Lower leg skin (tissue), 4 donors: ENCODE data around the gene LLGL1. TPM values are rescaled to one million over a fixed set of nuclear protein-coding genes. Genes with fewer than 3 reads are reported as not detected.

Experiments
- DNase-seq, 2 donors: peaks; one replicate each; pipeline ENCODE4 v3.0.0-alpha.2; 2019; ENCODE audit warnings: low spot score in 2 of 2
- H3K4me3 ChIP-seq: fragments of 200-600 bp; sonication (generic); 2 replicates; pipeline ENCODE4 v1.5.1; 2017; ENCODE audit warnings: mild to moderate bottlenecking, low read depth; ENCODE audit not compliant: poor library complexity, severe bottlenecking
- CTCF ChIP-seq, 3 donors: fragments of 450-650 bp; IDR thresholded peaks; one replicate each; pipeline ENCODE4 v1.5.1; 2016; ENCODE audit warnings: antibody characterized with exemption in 3 of 3, mild to moderate bottlenecking in 3 of 3, moderate library complexity in 2 of 3
- POLR2A ChIP-seq, 2 donors: fragments of 450-650 bp; IDR thresholded peaks; one replicate each; pipeline ENCODE4 v1.6.1; 2016 to 2017; ENCODE audit warnings: antibody characterized with exemption in 2 of 2, mild to moderate bottlenecking in 1 of 2, moderate library complexity in 1 of 2
- WGBS, 2 donors: methylation state at CpG; one replicate each; pipeline ENCODE4 v1.1.5; 2018; 5-methylcytosine and 5-hydroxymethylcytosine counted together
- intact Hi-C: fragments of 100-400 bp; cut with DNase I; formaldehyde crosslinking; loops from one replicate; pipeline ENCODE4 v1.15.0; 2023; ENCODE audit warnings: low total_unique reads
- total RNA-seq, 4 donors: library from RNA; depleted of rRNA; stranded (reverse); fragments of >200 nt; gene quantifications; one replicate each; pipeline ENCODE4 v1.1.0, GENCODE V29; 2016

LLGL1 gene
- total RNA-seq, 4 donors from 2014 or later = 24.5 to 32.7 (median 29.3) TPM

GRCh38 chr17:18233803-18234518 lies 8.5 kb downstream of the LLGL1 start:
- intact Hi-C loops = no loop called here

GRCh38 chr17:18234853-18235380 lies 9.5 kb downstream of the LLGL1 start:
- 95 to 97% methylated on average over 22 of the region's 22 CpGs for WGBS, 2 donors

More at GRCh38 chr17:18233803-18234518, 8.5 kb downstream of the LLGL1 start:
- H3K4me3 ChIP-seq = no peak overlapping the region
- TF ChIP-seq CTCF (IDR thresholded peaks at IDR 0.05) = no peak
- TF ChIP-seq POLR2A (IDR thresholded peaks at IDR 0.05) = no peak
- no peak for DNase-seq
- WGBS, 2 donors = 88 to 94% methylated on average over 18 to 21 of the region's 22 CpGs

GRCh38 chr17:18235743-18236256 lies 10.4 kb downstream of the LLGL1 start:
- 53 to 54% methylated on average over 7 of the region's 14 CpGs for WGBS, 2 donors
- DNase-seq = no peak
- TF ChIP-seq CTCF (IDR thresholded peaks at IDR 0.05) = no peak
- TF ChIP-seq POLR2A (IDR thresholded peaks at IDR 0.05) = no peak
- intact Hi-C loops = no loop called here
- no peak overlapping the region for H3K4me3 ChIP-seq

More at GRCh38 chr17:18234853-18235380, 9.5 kb downstream of the LLGL1 start:
- TF ChIP-seq CTCF (IDR thresholded peaks at IDR 0.05) (no peak), POLR2A (IDR thresholded peaks at IDR 0.05) (no peak)
- intact Hi-C loops = no loop called here
- no peak overlapping the region for H3K4me3 ChIP-seq
- DNase-seq = no peak

GRCh38 chr17:18236494-18236893 lies 11.1 kb downstream of the LLGL1 start:
- DNase-seq = no peak
- 85 to 90% methylated on average over 17 to 18 of the region's 18 CpGs for WGBS, 2 donors
- intact Hi-C loops = no loop called here

GRCh38 chr17:18237461-18237860 lies 12.0 kb downstream of the LLGL1 start:
- H3K4me3 ChIP-seq = no peak overlapping the region
- no peak for TF ChIP-seq CTCF (IDR thresholded peaks at IDR 0.05)
- TF ChIP-seq POLR2A (IDR thresholded peaks at IDR 0.05) = no peak
- 81 to 89% methylated on average over 8 to 18 of the region's 20 CpGs for WGBS, 2 donors
- DNase-seq = no peak
- intact Hi-C loops = no loop called here

More at GRCh38 chr17:18236494-18236893, 11.1 kb downstream of the LLGL1 start:
- TF ChIP-seq CTCF (IDR thresholded peaks at IDR 0.05) (no peak), POLR2A (IDR thresholded peaks at IDR 0.05) (no peak)
- H3K4me3 ChIP-seq = no peak overlapping the region
